HCT116 (cell line): ENCODE measurements around the gene TMEM132A. TPM values are rescaled to one million over a fixed set of nuclear protein-coding genes. Genes with fewer than 3 reads are reported as not detected.

Experiments used
- ATAC-seq: fragments of 200-7000 bp; cut with Tn5 transposase; 2 replicates; pipeline ENCODE4 v1.9.1; 2020; ENCODE audit warnings: mild to moderate bottlenecking, moderate library complexity
- BruUV-seq: library from RNA; stranded (reverse); fragments of 400-500 nt; replicated peaks from 2 replicates; lab custom pipeline; 2021; lab: Mats Ljungman, UMichigan
- CTCF ChIA-PET: fragments of 300-600 bp; sonication (Branson Sonifier 250); formaldehyde crosslinking; loops from one replicate; lab custom pipeline; 2021; ENCODE audit warnings: antibody characterized with exemption; lab: Charles Lee
- POLR2A ChIA-PET: fragments of 300-600, 350-600 bp; sonication (Branson Sonifier 250); formaldehyde crosslinking; loops from one replicate; lab custom pipeline; 2021; ENCODE audit warnings: antibody characterized with exemption; lab: Charles Lee
- RAD21 ChIA-PET, 2 experiments: fragments of 300-600 bp; sonication (Branson Sonifier 250); formaldehyde crosslinking; loops; one replicate each; lab custom pipeline; 2023; ENCODE audit warnings: low total read pairs in 2 of 2; ENCODE audit not compliant: uncharacterized antibody in 2 of 2, unreplicated experiment in 2 of 2, low non-redundant PET in 1 of 2; lab: Charles Lee
- DNase-seq: peaks from one replicate; pipeline ENCODE4 v3.0.0-alpha.2; 2010; ENCODE audit warnings: low read depth, low spot score
- H2AFZ ChIP-seq: fragments of 200-600 bp; shearing (Covaris generic), sonication (generic); 2 replicates; pipeline ENCODE4 v1.6.1; 2017; ENCODE audit warnings: low read depth, mixed run types, mixed read lengths, antibody characterized with exemption, low read length; ENCODE audit not compliant: poor library complexity, severe bottlenecking
- H3K27ac ChIP-seq: 2 replicates; pipeline ENCODE4 v1.5.1; 2012; ENCODE audit warnings: low read depth, low read length
- H3K27me3 ChIP-seq: fragments of 200-600 bp; sonication (generic); 2 replicates; pipeline ENCODE4 v1.6.1; 2016; ENCODE audit warnings: mixed run types, low read length, mixed read lengths; ENCODE audit not compliant: insufficient read depth
- H3K36me3 ChIP-seq, 2 experiments: fragments of 200-500 bp in 1 of 2; fragments of 200-600 bp in 1 of 2; sonication (Bioruptor generic) in 1 of 2; sonication (generic) in 1 of 2; 2 replicates each; pipeline versions ENCODE4 v1.5.1 to v1.6.1; 2014 to 2016; ENCODE audit warnings: low read length in 2 of 2, inconsistent platforms in 1 of 2, mixed read lengths in 1 of 2, mixed run types in 1 of 2; ENCODE audit not compliant: insufficient read depth in 2 of 2, control insufficient read depth in 1 of 2
- H3K4me1 ChIP-seq, 2 experiments: fragments of 200-600 bp in 1 of 2; sonication (generic) in 1 of 2; 2 replicates each; pipeline versions ENCODE4 v1.5.1 to v1.6.1; 2012 to 2017; ENCODE audit warnings: low read length in 2 of 2, inconsistent platforms in 1 of 2, mild to moderate bottlenecking in 1 of 2, mixed read lengths in 1 of 2, mixed run types in 1 of 2, moderate library complexity in 1 of 2; ENCODE audit not compliant: insufficient read depth in 2 of 2, control insufficient read depth in 1 of 2
- H3K4me2 ChIP-seq: fragments of 200-600 bp; sonication (generic); 2 replicates; pipeline ENCODE4 v1.6.1; 2017; ENCODE audit warnings: mixed run types, low read length, mixed read lengths
- H3K4me3 ChIP-seq, 2 experiments: fragments of 200-600 bp in 1 of 2; sonication (generic) in 1 of 2; replicated peaks in 1 of 2; 2 replicates each; pipeline ENCODE4 v1.5.1; 2011 to 2016; ENCODE audit warnings: low read length in 2 of 2, control low read depth in 1 of 2, low read depth in 1 of 2, mild to moderate bottlenecking in 1 of 2, mixed read lengths in 1 of 2, mixed run types in 1 of 2
- H3K79me2 ChIP-seq: fragments of 200-600 bp; sonication (generic); 2 replicates; pipeline ENCODE4 v1.6.1; 2017; ENCODE audit warnings: mild to moderate bottlenecking, mixed run types, low read length, moderate library complexity, mixed read lengths; ENCODE audit not compliant: insufficient read depth
- H3K9ac ChIP-seq: fragments of 200-600 bp; sonication (generic); 2 replicates; pipeline ENCODE4 v1.6.1; 2016; ENCODE audit warnings: low read length, mixed read lengths
- H3K9me2 ChIP-seq: fragments of 200-600 bp; sonication (generic), shearing (Covaris generic); 2 replicates; pipeline ENCODE4 v1.6.1; 2017; ENCODE audit warnings: mixed run types, mild to moderate bottlenecking, moderate library complexity; ENCODE audit not compliant: insufficient read depth
- H3K9me3 ChIP-seq, 2 experiments: fragments of 200-500 bp in 1 of 2; fragments of 200-600 bp in 1 of 2; sonication (Bioruptor generic) in 1 of 2; sonication (generic) in 1 of 2; 2 replicates each; pipeline ENCODE4 v1.6.1; 2014 to 2017; ENCODE audit warnings: low read length in 2 of 2, mixed read lengths in 2 of 2, inconsistent platforms in 1 of 2, low read depth in 1 of 2, mild to moderate bottlenecking in 1 of 2, mixed run types in 1 of 2, moderate library complexity in 1 of 2; ENCODE audit not compliant: control insufficient read depth in 1 of 2, insufficient read depth in 1 of 2
- H4K20me1 ChIP-seq: fragments of 200-600 bp; sonication (generic), shearing (Covaris generic); 2 replicates; pipeline ENCODE4 v1.6.1; 2017; ENCODE audit warnings: mixed run types, mild to moderate bottlenecking, moderate library complexity; ENCODE audit not compliant: insufficient read depth
- CEBPB ChIP-seq: IDR thresholded peaks from 2 replicates; pipeline ENCODE4 v1.6.1; 2012; ENCODE audit warnings: low read depth
- ELF1 ChIP-seq: IDR thresholded peaks from 2 replicates; pipeline ENCODE4 v1.6.1; 2012; ENCODE audit warnings: low read depth, borderline replicate concordance
- EZH2 ChIP-seq: fragments of 200-600 bp; sonication (generic); IDR thresholded peaks from 2 replicates; pipeline ENCODE4 v1.6.1; 2017; ENCODE audit warnings: antibody characterized with exemption, mixed run types
- FOSL1 ChIP-seq: IDR thresholded peaks from 2 replicates; pipeline ENCODE4 v1.6.1; 2012; ENCODE audit warnings: low read depth
- JUND ChIP-seq: IDR thresholded peaks from 2 replicates; pipeline ENCODE4 v1.6.1; 2012
- POLR2A ChIP-seq: IDR thresholded peaks from 2 replicates; pipeline ENCODE4 v1.7.0; 2011; ENCODE audit warnings: borderline replicate concordance; ENCODE audit not compliant: insufficient read depth, insufficient read length; ENCODE audit errors: extremely low read depth
- SIN3A ChIP-seq: IDR thresholded peaks from 2 replicates; pipeline ENCODE4 v1.6.1; 2012; ENCODE audit warnings: low read depth
- SP1 ChIP-seq: IDR thresholded peaks from 2 replicates; pipeline ENCODE4 v1.6.1; 2012; ENCODE audit warnings: low read depth
- YY1 ChIP-seq: IDR thresholded peaks from 2 replicates; pipeline ENCODE4 v1.6.1; 2011; ENCODE audit warnings: low read length, low read depth, moderate library complexity, mild to moderate bottlenecking; ENCODE audit not compliant: insufficient replicate concordance; ENCODE audit errors: extremely low read depth
- intact Hi-C: fragments of 100-400 bp; cut with micrococcal nuclease; formaldehyde crosslinking; loops from 2 replicates; pipeline ENCODE4 v1.10.0; 2022
- total RNA-seq: library from RNA; stranded (reverse); gene quantifications from one replicate; pipeline ENCODE4 v1.2.1, GENCODE V29; 2021; ENCODE audit not compliant: unreplicated experiment
- TF ChIP-seq, protein P1 (sequence below), 3 experiments: fragments of 200-600 bp in 1 of 3; sonication (generic) in 1 of 3; IDR thresholded peaks in 2 of 3; conservative IDR thresholded peaks in 1 of 3; 2 replicates each; pipeline ENCODE4 v1.5.1; 2012 to 2017; ENCODE audit warnings: low read depth in 2 of 3, low read length in 2 of 3, antibody characterized with exemption in 1 of 3, borderline replicate concordance in 1 of 3, control low read depth in 1 of 3, mild to moderate bottlenecking in 1 of 3, mixed read lengths in 1 of 3, mixed run types in 1 of 3, moderate library complexity in 1 of 3; ENCODE audit not compliant: insufficient read depth in 1 of 3
- TF ChIP-seq, protein P2 (sequence below): IDR thresholded peaks from 2 replicates; pipeline ENCODE4 v1.6.1; 2012; ENCODE audit warnings: low read depth
- TF ChIP-seq, protein P3 (sequence below): IDR thresholded peaks from 2 replicates; pipeline ENCODE4 v1.6.1; 2011; ENCODE audit warnings: mild to moderate bottlenecking, low read length, moderate library complexity; ENCODE audit not compliant: insufficient replicate concordance; ENCODE audit errors: extremely low read depth

The TMEM132A gene
- total RNA-seq, 1 experiment from 2014 or later, result 120 TPM

DNA sequence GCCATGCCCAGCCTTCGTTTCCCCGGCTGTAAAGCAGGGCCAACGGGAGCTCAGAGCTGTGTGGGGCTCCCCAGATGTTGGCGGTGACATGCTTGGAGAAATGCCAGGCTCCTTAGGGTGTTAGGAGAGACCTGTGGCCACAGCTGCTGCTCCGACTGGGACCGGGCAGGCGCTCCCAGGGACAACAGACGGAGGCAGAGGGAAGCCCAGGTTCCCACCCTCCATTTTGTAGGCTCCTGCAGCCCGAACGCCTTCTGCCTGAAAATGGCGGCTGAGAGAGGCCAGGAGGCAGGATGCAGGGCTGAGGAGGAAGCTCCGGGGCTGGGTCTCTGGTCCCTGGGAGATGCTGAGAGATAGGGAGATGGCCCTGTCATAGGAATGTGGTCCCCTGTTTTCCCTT lies 57.3 kb downstream of the TMEM132A start:
- no TSS peak for BruUV-seq
- CTCF ChIA-PET, result interaction anchor here (1.1 kb wide), 1 partner anchor 11 kb away, joined by 3 read pairs; no protein-coding TSS in a partner anchor

DNA sequence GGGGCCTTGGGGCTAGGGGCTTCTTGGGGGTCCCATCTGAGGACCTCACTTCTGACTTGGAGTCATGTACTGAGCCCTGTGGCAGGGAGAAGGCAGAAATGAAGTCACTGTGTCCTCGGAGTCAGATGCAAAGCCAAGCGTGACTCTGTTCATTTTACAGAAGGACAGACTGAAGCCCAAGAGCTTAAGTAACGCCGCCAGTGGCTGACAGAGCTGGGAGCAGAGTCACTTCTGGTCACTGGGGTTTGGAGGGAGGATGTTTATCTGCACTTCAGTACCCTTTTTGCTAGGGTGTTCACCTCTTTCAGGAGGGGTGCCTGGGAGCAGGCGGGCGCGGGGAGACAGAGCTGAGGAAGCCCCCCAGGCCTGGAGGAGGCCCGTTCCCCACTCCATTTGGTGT lies 57.9 kb downstream of the TMEM132A start:
- DNase-seq (no peak), ATAC-seq (no peak)
- no TSS peak for BruUV-seq
- CTCF ChIA-PET, result interaction anchor here (1.1 kb wide), 1 partner anchor 12 kb away, joined by 3 read pairs; no protein-coding TSS in a partner anchor
- Histone ChIP-seq H3K4me1 (peaks cover 3 to 9% of the 10 kb centered on the region in 2 experiments; a peak in 3 of 4 replicates), H3K4me3 (no peak overlapping the region), H3K9me3 (no peaks in the 10 kb centered on the region), H3K79me2 (no peaks in the 10 kb centered on the region), H3K9me2 (no peaks in the 10 kb centered on the region), H3K36me3 (no peaks in the 10 kb centered on the region), H3K9ac (no peak overlapping the region), H2AFZ (no peak overlapping the region), H3K4me2 (no peak overlapping the region), H3K27me3 (no peaks in the 10 kb centered on the region; the same call in 1 of the 2 replicates), H3K27ac (no peak overlapping the region), H4K20me1 (no peaks in the 10 kb centered on the region)
- intact Hi-C loops, result no loop called here
- POLR2A ChIA-PET, result no interaction called here
- RAD21 ChIA-PET, result no interaction called here
- TF ChIP-seq ELF1, result no peak
- TF ChIP-seq, protein P1, sequence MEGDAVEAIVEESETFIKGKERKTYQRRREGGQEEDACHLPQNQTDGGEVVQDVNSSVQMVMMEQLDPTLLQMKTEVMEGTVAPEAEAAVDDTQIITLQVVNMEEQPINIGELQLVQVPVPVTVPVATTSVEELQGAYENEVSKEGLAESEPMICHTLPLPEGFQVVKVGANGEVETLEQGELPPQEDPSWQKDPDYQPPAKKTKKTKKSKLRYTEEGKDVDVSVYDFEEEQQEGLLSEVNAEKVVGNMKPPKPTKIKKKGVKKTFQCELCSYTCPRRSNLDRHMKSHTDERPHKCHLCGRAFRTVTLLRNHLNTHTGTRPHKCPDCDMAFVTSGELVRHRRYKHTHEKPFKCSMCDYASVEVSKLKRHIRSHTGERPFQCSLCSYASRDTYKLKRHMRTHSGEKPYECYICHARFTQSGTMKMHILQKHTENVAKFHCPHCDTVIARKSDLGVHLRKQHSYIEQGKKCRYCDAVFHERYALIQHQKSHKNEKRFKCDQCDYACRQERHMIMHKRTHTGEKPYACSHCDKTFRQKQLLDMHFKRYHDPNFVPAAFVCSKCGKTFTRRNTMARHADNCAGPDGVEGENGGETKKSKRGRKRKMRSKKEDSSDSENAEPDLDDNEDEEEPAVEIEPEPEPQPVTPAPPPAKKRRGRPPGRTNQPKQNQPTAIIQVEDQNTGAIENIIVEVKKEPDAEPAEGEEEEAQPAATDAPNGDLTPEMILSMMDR (IDR thresholded peaks at IDR 0.05 in 2 of 3, conservative IDR thresholded peaks at IDR 0.05 in 1 of 3; ENCODE audit: borderline replicate concordance in 1 of 3, insufficient read depth in 1 of 3, low read depth in 2 of 3, low read length in 2 of 3), result no peak
- no peak for TF ChIP-seq EZH2
- TF ChIP-seq POLR2A, result no peak
- no peak for TF ChIP-seq FOSL1
- TF ChIP-seq JUND, result no peak
- TF ChIP-seq SIN3A, result no peak
- TF ChIP-seq CEBPB, result no peak
- TF ChIP-seq SP1, result no peak
- TF ChIP-seq, protein P2, sequence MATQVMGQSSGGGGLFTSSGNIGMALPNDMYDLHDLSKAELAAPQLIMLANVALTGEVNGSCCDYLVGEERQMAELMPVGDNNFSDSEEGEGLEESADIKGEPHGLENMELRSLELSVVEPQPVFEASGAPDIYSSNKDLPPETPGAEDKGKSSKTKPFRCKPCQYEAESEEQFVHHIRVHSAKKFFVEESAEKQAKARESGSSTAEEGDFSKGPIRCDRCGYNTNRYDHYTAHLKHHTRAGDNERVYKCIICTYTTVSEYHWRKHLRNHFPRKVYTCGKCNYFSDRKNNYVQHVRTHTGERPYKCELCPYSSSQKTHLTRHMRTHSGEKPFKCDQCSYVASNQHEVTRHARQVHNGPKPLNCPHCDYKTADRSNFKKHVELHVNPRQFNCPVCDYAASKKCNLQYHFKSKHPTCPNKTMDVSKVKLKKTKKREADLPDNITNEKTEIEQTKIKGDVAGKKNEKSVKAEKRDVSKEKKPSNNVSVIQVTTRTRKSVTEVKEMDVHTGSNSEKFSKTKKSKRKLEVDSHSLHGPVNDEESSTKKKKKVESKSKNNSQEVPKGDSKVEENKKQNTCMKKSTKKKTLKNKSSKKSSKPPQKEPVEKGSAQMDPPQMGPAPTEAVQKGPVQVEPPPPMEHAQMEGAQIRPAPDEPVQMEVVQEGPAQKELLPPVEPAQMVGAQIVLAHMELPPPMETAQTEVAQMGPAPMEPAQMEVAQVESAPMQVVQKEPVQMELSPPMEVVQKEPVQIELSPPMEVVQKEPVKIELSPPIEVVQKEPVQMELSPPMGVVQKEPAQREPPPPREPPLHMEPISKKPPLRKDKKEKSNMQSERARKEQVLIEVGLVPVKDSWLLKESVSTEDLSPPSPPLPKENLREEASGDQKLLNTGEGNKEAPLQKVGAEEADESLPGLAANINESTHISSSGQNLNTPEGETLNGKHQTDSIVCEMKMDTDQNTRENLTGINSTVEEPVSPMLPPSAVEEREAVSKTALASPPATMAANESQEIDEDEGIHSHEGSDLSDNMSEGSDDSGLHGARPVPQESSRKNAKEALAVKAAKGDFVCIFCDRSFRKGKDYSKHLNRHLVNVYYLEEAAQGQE, result no peak
- no peak for TF ChIP-seq YY1
- TF ChIP-seq, protein P3, sequence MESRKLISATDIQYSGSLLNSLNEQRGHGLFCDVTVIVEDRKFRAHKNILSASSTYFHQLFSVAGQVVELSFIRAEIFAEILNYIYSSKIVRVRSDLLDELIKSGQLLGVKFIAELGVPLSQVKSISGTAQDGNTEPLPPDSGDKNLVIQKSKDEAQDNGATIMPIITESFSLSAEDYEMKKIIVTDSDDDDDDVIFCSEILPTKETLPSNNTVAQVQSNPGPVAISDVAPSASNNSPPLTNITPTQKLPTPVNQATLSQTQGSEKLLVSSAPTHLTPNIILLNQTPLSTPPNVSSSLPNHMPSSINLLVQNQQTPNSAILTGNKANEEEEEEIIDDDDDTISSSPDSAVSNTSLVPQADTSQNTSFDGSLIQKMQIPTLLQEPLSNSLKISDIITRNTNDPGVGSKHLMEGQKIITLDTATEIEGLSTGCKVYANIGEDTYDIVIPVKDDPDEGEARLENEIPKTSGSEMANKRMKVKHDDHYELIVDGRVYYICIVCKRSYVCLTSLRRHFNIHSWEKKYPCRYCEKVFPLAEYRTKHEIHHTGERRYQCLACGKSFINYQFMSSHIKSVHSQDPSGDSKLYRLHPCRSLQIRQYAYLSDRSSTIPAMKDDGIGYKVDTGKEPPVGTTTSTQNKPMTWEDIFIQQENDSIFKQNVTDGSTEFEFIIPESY, result no peak

More for the DNA sequence above, 57.3 kb downstream of the TMEM132A start:
- no peak for TF ChIP-seq JUND
- TF ChIP-seq, all 23 proteins: peak for 0
- Histone ChIP-seq H3K79me2 (no peaks in the 10 kb centered on the region), H2AFZ (no peak overlapping the region), H3K9me3 (no peaks in the 10 kb centered on the region), H4K20me1 (no peaks in the 10 kb centered on the region), H3K4me1 (peaks cover 3 to 9% of the 10 kb centered on the region in 2 experiments; a peak in 3 of 4 replicates), H3K27me3 (no peaks in the 10 kb centered on the region; the same call in 1 of the 2 replicates), H3K36me3 (no peaks in the 10 kb centered on the region), H3K4me3 (no peak overlapping the region), H3K9me2 (no peaks in the 10 kb centered on the region), H3K27ac (no peak overlapping the region), H3K4me2 (no peak overlapping the region), H3K9ac (no peak overlapping the region)
- intact Hi-C loops, result no loop called here
- ChIA-PET POLR2A (no interaction called here), RAD21 (no interaction called here)
- DNase-seq (no peak), ATAC-seq (no peak)
